ENCODE measurements around the gene CDK5RAP2. TPM values are rescaled to one million over a fixed set of nuclear protein-coding genes. Genes with fewer than 3 reads are reported as not detected.
A peak's percentile ranks its signal among the peaks of the same experiment; 100 is the strongest.

The CDK5RAP2 gene
- total and polyA plus RNA-seq, 10 donors: 19.5 to 93.7 (median 61.9) TPM

GRCh38 chr9:120369608-120370220 is 210.3 kb downstream of the CDK5RAP2 start:
- 62 to 74% (median 68%) methylated on average over 3 of the region's 3 CpGs for WGBS, 5 donors

GRCh38 chr9:120368799-120369198 is 211.2 kb downstream of the CDK5RAP2 start:
- Histone ChIP-seq H3K27me3 (replicated peaks in 1 of 7) (no peaks in the 10 kb centered on the region), H3K4me3 (no peak overlapping the region), H3K9me3 (peaks cover 0 to 8% (median 6%) of the 10 kb centered on the region in 8 donors), H3K36me3 (no peaks in the 10 kb centered on the region), H3K27ac (no peak overlapping the region), H3K4me1 (no peaks in the 10 kb centered on the region)
- DNase-seq: no peak
- intact Hi-C loops (cut with DNase I; ENCODE audit: low total_unique reads): no loop called here
- WGBS, 5 donors: 74 to 88% (median 84%) methylated on average over 1 of the region's 1 CpG
- TF ChIP-seq POLR2A (IDR thresholded peaks at IDR 0.05): no peak
- TF ChIP-seq, protein P1, sequence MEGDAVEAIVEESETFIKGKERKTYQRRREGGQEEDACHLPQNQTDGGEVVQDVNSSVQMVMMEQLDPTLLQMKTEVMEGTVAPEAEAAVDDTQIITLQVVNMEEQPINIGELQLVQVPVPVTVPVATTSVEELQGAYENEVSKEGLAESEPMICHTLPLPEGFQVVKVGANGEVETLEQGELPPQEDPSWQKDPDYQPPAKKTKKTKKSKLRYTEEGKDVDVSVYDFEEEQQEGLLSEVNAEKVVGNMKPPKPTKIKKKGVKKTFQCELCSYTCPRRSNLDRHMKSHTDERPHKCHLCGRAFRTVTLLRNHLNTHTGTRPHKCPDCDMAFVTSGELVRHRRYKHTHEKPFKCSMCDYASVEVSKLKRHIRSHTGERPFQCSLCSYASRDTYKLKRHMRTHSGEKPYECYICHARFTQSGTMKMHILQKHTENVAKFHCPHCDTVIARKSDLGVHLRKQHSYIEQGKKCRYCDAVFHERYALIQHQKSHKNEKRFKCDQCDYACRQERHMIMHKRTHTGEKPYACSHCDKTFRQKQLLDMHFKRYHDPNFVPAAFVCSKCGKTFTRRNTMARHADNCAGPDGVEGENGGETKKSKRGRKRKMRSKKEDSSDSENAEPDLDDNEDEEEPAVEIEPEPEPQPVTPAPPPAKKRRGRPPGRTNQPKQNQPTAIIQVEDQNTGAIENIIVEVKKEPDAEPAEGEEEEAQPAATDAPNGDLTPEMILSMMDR (IDR thresholded peaks at IDR 0.05 in 8 of 11, conservative IDR thresholded peaks at IDR 0.05 in 3 of 11): no peak

More at GRCh38 chr9:120369608-120370220, 210.3 kb downstream of the CDK5RAP2 start:
- Histone ChIP-seq H3K27ac (no peak overlapping the region), H3K4me1 (no peaks in the 10 kb centered on the region), H3K9me3 (peaks cover 0 to 8% (median 6%) of the 10 kb centered on the region in 8 donors), H3K27me3 (replicated peaks in 1 of 7) (no peaks in the 10 kb centered on the region), H3K36me3 (no peaks in the 10 kb centered on the region), H3K4me3 (no peak overlapping the region)
- DNase-seq: no peak
- TF ChIP-seq POLR2AphosphoS5 (IDR thresholded peaks at IDR 0.05): no peak
- TF ChIP-seq, protein P1 (IDR thresholded peaks at IDR 0.05 in 8 of 11, conservative IDR thresholded peaks at IDR 0.05 in 3 of 11): no peak
- TF ChIP-seq POLR2A (IDR thresholded peaks at IDR 0.05): no peak
- intact Hi-C loops (cut with DNase I; ENCODE audit: low total_unique reads): no loop called here

DNA sequence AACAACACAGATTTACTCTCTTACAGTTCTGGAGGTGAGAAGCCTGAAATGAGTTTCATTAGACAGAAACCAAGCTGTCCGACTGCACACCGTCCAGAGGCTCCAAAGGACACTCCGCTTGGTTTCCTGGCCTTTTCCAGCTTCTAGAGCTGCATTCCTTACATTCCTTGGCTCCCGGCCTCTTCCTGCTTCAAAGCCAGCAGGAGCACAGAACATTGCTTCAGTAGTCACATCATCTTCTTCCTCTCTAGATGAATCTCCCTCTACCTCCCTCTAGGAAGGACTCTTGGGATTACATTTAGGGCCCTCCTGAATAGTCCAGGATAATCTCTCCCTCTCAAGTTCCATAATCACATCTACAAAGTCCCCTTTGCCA is 213.3 kb downstream of the CDK5RAP2 start:
- no peaks in the 10 kb centered on the region for H3K4me1 ChIP-seq
- WGBS, 5 donors: 73 to 86% (median 76%) methylated on average over 4 of the region's 4 CpGs
- DNase-seq: no peak
- intact Hi-C loops (cut with DNase I; ENCODE audit: low total_unique reads): no loop called here
- H3K36me3 ChIP-seq: no peaks in the 10 kb centered on the region
- no peak overlapping the region for H3K4me3 ChIP-seq
- H3K27ac ChIP-seq: no peak overlapping the region
- H3K9me3 ChIP-seq: peaks cover 0 to 8% (median 6%) of the 10 kb centered on the region in 8 donors
- H3K27me3 ChIP-seq (replicated peaks in 1 of 7): no peaks in the 10 kb centered on the region
- TF ChIP-seq POLR2AphosphoS5 (IDR thresholded peaks at IDR 0.05) (peak in 1 of 3 donors; percentile 19), POLR2A (IDR thresholded peaks at IDR 0.05) (no peak)
- TF ChIP-seq, protein P1 (IDR thresholded peaks at IDR 0.05 in 8 of 11, conservative IDR thresholded peaks at IDR 0.05 in 3 of 11): no peak

GRCh38 chr9:120365386-120365785 is 214.6 kb downstream of the CDK5RAP2 start:
- WGBS, 5 donors: 38 to 58% (median 53%) methylated on average over 1 of the region's 1 CpG
- no peaks in the 10 kb centered on the region for H3K27me3 ChIP-seq (replicated peaks in 1 of 7)
- no peak overlapping the region for H3K27ac ChIP-seq
- H3K4me3 ChIP-seq: no peak overlapping the region
- H3K4me1 ChIP-seq: no peaks in the 10 kb centered on the region
- intact Hi-C loops (cut with DNase I; ENCODE audit: low total_unique reads): no loop called here
- H3K36me3 ChIP-seq: no peaks in the 10 kb centered on the region
- peaks cover 0 to 8% (median 6%) of the 10 kb centered on the region in 8 donors for H3K9me3 ChIP-seq
- DNase-seq: no peak
- no peak for TF ChIP-seq POLR2AphosphoS5 (IDR thresholded peaks at IDR 0.05)
- TF ChIP-seq POLR2A (IDR thresholded peaks at IDR 0.05): no peak
- TF ChIP-seq, protein P1 (IDR thresholded peaks at IDR 0.05 in 8 of 11, conservative IDR thresholded peaks at IDR 0.05 in 3 of 11): no peak

Measured in spleen (tissue), 11 donors.